Ovary (tissue), 9 donors: ENCODE data around the gene TTC39A. TPM values are rescaled to one million over a fixed set of nuclear protein-coding genes. Genes with fewer than 3 reads are reported as not detected.
"Not testable (repeated sequence)": the region's sequence is repeated elsewhere in the genome, so short reads cannot be mapped to it uniquely, and the experiment has no call there.

Experiments
- DNase-seq, 5 donors: peaks; one replicate each; pipeline ENCODE4 v3.0.0-alpha.2; 2019 to 2020
- H3K27ac ChIP-seq, 2 donors: fragments of 200-600 bp; one replicate each; pipeline versions ENCODE4 v1.5.1 to v1.8.0; 2019 to 2022
- H3K27me3 ChIP-seq: fragments of 200-600 bp; one replicate; pipeline ENCODE4 v1.8.0; 2022
- H3K36me3 ChIP-seq: fragments of 200-600 bp; sonication (generic); one replicate; pipeline ENCODE4 v1.5.1; 2019
- H3K4me1 ChIP-seq: one replicate; pipeline ENCODE4 v1.8.1; 2013; ENCODE audit warnings: mild to moderate bottlenecking, moderate library complexity; ENCODE audit not compliant: insufficient read depth
- H3K4me3 ChIP-seq: fragments of 200-600 bp; sonication (generic); one replicate; pipeline ENCODE4 v1.5.1; 2017
- H3K9me3 ChIP-seq, 2 donors: fragments of 200-600 bp in 1 of 2; sonication (generic) in 1 of 2; one replicate each; pipeline versions ENCODE4 v1.5.1 to v1.8.1; 2013 to 2019; ENCODE audit warnings: mild to moderate bottlenecking in 1 of 2, moderate library complexity in 1 of 2
- EP300 ChIP-seq: sonication (generic); formaldehyde crosslinking; IDR thresholded peaks from one replicate; pipeline ENCODE4 v1.6.1; 2017; ENCODE audit warnings: antibody characterized with exemption
- POLR2A ChIP-seq: fragments of 450-650 bp; IDR thresholded peaks from one replicate; pipeline ENCODE4 v1.6.1; 2017; ENCODE audit warnings: antibody characterized with exemption, mild to moderate bottlenecking, moderate library complexity
- WGBS, 3 donors: extraction: QIAGEN DNeasy Blood & Tissue Kit in 1 of 3; methylation state at CpG; one replicate each; pipeline versions ENCODE4 v1.1.5 to v1.1.7; 2013 to 2017; 5-methylcytosine and 5-hydroxymethylcytosine counted together
- intact Hi-C, 4 donors: fragments of 100-400 bp; cut with DNase I; formaldehyde crosslinking; loops; one replicate each; pipeline versions ENCODE4 v1.11.0 to v1.15.1; 2022 to 2023
- polyA plus RNA-seq, 2 donors: library from polyadenylated mRNA; stranded (reverse); fragments of 200-250 nt in 1 of 2; fragments of 350-450 nt in 1 of 2; fragmentation: Illumina TruSeq in 1 of 2; extraction: RNeasy Lipid Tissue Mini Kit (QIAGEN cat#74804) in 1 of 2; gene quantifications; one replicate each; pipeline ENCODE4 v1.2.3, GENCODE V29; 2013 to 2014
- total RNA-seq, 7 donors: library from RNA; depleted of rRNA in 2 of 7; stranded (reverse); fragments of >200 nt in 2 of 7; fragmentation: NEBNext Ultra II Directional in 3 of 7; extraction: Animal tissue kit (Norgen Biotek cat#: 25700) in 3 of 7; gene quantifications; one replicate each; pipeline versions ENCODE4 v1.1.0 to v1.2.4, GENCODE V29; 2016 to 2023
- TF ChIP-seq, protein P1 (sequence below), 3 donors: fragments of 450-650 bp in 2 of 3; fragments of 200-600 bp in 1 of 3; IDR thresholded peaks; one replicate each; pipeline versions ENCODE4 v1.5.1 to v1.8.0; 2016 to 2022; ENCODE audit warnings: antibody characterized with exemption in 3 of 3, mild to moderate bottlenecking in 1 of 3
- donor health status: DM: no; HTN: no; CAD: no; lungs with moderate emphysema.
- donor health status: DM: no; HTN: no; CAD: no.
- donor health status: Bipolar disorder and iron deficiency.
- donor health status: DM: yes; HTN: yes; CAD: no.
- donor health status: DM: no; HTN: no; CAD: no.
- donor health status: DM: yes; HTN: yes; CAD: no.

Gene TTC39A
- total and polyA plus RNA-seq, 9 donors: 0.28 to 10.7 (median 0.62) TPM

DNA sequence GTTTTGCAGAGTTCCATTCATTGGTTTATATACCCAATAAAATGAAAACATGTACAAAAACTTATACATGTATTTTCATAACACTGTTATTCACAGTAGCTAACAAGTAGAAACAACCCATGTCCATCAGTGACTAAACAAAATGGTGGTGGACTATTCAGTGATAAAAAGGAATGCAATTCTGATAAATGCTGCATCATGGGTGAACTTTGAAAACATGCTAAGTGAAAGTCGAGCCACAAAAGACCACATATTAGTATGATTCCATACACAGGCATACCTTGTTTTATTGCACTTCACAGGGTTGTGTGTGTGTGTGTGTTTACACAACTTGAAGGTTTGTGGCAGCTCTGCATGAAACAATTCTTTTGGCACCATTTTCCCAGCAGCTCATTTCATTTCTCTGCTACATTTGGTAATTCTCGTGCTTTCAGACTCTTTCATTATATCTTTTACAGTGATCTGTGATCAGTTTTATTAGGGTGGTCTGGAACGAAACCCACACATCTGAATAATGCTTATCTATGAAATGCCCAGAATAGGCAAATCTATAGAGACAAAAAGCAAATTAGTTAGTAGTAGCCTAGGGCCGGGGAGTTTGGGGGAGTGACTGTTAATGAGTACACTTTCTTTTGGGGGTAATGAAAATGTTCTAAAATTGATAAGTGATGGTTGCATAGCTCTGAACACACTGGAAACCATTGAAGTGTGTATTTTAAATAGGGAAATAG is 67.0 kb downstream of the TTC39A start:
- H3K4me1 ChIP-seq: peaks cover 11% of the 10 kb centered on the region
- TF ChIP-seq, protein P1, sequence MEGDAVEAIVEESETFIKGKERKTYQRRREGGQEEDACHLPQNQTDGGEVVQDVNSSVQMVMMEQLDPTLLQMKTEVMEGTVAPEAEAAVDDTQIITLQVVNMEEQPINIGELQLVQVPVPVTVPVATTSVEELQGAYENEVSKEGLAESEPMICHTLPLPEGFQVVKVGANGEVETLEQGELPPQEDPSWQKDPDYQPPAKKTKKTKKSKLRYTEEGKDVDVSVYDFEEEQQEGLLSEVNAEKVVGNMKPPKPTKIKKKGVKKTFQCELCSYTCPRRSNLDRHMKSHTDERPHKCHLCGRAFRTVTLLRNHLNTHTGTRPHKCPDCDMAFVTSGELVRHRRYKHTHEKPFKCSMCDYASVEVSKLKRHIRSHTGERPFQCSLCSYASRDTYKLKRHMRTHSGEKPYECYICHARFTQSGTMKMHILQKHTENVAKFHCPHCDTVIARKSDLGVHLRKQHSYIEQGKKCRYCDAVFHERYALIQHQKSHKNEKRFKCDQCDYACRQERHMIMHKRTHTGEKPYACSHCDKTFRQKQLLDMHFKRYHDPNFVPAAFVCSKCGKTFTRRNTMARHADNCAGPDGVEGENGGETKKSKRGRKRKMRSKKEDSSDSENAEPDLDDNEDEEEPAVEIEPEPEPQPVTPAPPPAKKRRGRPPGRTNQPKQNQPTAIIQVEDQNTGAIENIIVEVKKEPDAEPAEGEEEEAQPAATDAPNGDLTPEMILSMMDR (IDR thresholded peaks at IDR 0.05): no peak
- TF ChIP-seq EP300 (no peak), POLR2A (no peak)
- intact Hi-C loops: no loop called here
- H3K27me3 ChIP-seq: no peaks in the 10 kb centered on the region
- no peaks in the 10 kb centered on the region for H3K36me3 ChIP-seq
- H3K9me3 ChIP-seq: no peaks in the 10 kb centered on the region
- H3K4me3 ChIP-seq: no peak overlapping the region
- DNase-seq: no peak
- H3K27ac ChIP-seq: no peak overlapping the region
- 82 to 90% (median 84%) methylated on average over 4 of the region's 4 CpGs for WGBS, 3 donors

DNA sequence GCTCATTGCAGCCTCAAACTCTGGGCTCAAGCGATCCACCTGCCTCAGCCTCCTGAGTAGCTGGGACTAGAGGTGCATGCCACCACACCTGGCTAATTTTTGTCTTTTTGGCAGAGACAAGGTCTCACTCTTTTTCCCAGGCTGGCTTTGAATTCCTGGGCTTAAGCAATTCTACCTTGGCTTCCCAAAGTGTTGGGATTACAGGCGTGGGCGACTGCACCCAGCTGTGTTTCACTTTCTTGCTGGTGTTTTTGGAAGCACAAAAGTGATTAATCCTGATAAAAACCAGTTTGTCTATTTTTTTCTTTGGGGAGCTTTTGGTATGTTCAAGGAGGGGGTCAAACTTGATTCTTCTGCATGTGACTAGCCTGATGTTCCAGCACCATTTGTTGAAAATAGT is 75.0 kb downstream of the TTC39A start:
- Histone ChIP-seq H3K27ac (no peak overlapping the region), H3K27me3 (no peaks in the 10 kb centered on the region), H3K9me3 (no peaks in the 10 kb centered on the region), H3K4me1 (peaks cover 12% of the 10 kb centered on the region), H3K4me3 (no peak overlapping the region), H3K36me3 (no peaks in the 10 kb centered on the region)
- no peak for DNase-seq
- WGBS, 3 donors: 39 to 43% (median 42%) methylated on average over 3 of the region's 3 CpGs
- no peak for TF ChIP-seq POLR2A
- TF ChIP-seq, protein P1 (IDR thresholded peaks at IDR 0.05): no peak
- TF ChIP-seq EP300: no peak
- intact Hi-C loops: no loop called here

DNA sequence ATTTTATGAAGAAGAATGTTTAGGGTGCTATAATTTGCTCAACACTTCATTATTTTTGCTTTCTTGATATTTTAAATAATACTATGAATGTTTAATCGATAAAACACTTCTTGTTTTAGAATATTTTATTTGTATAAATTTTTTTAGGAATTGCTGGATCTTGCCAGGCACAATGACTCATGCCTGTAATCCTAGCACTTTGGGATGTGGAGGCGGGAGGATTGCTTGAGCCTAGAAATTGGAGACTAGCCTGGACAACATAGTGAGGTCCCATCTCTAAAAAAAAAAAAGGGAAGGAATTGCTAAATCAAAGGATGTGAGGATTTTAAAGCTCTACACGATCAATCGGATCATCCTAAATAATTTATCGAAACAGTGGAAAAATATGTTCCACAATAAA is 76.7 kb downstream of the TTC39A start:
- no peaks in the 10 kb centered on the region for H3K9me3 ChIP-seq
- no peak for DNase-seq
- H3K4me1 ChIP-seq: peaks cover 9% of the 10 kb centered on the region
- no peak overlapping the region for H3K27ac ChIP-seq
- TF ChIP-seq, protein P1 (IDR thresholded peaks at IDR 0.05): no peak
- TF ChIP-seq POLR2A (no peak), EP300 (no peak)
- intact Hi-C loops: no loop called here
- no peaks in the 10 kb centered on the region for H3K27me3 ChIP-seq
- WGBS, 3 donors: 62 to 73% (median 67%) methylated on average over 5 of the region's 5 CpGs
- no peak overlapping the region for H3K4me3 ChIP-seq
- H3K36me3 ChIP-seq: no peaks in the 10 kb centered on the region

DNA sequence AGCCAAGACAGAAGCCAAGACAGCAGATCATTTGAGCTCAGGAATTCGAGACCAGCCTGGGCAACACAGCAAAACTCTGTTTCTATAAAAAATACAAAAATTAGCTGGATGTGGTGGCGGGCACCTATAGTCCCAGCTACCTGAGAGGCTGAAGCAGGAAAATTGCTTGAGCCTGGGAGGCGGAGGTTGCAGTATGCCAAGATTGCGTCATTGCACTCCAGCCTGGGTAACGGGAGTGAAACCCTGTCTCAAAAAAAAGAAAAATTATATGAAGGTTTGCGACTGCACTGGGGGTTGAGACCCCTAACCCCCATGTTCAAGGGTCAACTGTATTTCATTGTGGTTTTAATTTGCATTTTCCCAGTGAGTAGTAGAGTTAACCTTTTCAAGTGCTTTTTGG is 78.0 kb downstream of the TTC39A start:
- no peak overlapping the region for H3K27ac ChIP-seq
- H3K9me3 ChIP-seq: no peaks in the 10 kb centered on the region
- intact Hi-C loops: no loop called here
- no peak for DNase-seq
- WGBS, 3 donors: 96% methylated on average over 6 of the region's 6 CpGs
- H3K4me1 ChIP-seq: peaks cover 6% of the 10 kb centered on the region
- no peaks in the 10 kb centered on the region for H3K27me3 ChIP-seq
- TF ChIP-seq POLR2A: no peak
- TF ChIP-seq EP300: no peak
- TF ChIP-seq, protein P1 (IDR thresholded peaks at IDR 0.05): no peak
- no peaks in the 10 kb centered on the region for H3K36me3 ChIP-seq
- H3K4me3 ChIP-seq: no peak overlapping the region

DNA sequence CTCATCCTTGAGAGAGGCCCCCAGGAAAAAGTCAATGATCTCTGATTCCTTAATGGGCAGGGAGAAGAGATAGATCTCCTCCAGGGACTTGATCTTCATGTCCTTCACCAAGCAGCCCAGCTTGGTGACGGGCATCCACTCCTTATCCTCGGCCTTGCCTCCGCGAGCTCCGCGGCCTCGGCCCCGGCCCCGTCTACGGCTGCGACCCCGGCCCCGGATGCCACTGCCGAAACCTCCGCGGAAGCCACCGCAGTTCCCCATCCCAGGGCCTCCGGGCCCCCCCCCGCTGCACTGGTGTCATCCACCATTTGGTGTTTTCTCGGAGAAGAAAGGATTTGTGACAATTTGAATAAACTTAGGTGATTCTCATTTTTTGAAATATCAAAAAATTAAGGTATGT is 79.2 kb downstream of the TTC39A start:
- H3K36me3 ChIP-seq, H3K4me1 ChIP-seq, H3K27ac ChIP-seq, H3K4me3 ChIP-seq, H3K9me3 ChIP-seq, intact Hi-C loops, H3K27me3 ChIP-seq, DNase-seq: not testable (repeated sequence)
- WGBS, 3 donors: 98 to 99% (median 98%) methylated on average over 20 of the region's 20 CpGs

DNA sequence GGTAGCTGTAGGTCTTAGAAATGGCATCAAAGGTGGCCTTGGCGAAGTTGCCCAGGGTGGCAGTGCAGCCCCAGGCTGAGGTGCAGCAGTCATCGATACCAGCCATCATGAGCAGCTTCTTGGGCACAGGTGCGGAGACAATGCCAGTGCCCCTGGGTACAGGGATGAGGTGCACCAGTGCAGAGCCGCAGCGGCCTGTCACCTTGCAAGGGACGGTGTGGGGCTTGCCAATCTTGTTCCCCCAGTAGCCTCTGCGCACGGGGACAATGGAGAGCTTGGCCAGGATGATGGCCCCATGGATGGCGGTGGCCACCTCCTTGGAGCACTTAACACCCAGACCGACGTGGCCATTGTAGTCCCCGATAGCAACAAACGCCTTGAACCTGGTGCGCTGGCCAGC is 79.6 kb downstream of the TTC39A start:
- 98 to 99% (median 98%) methylated on average over 14 of the region's 14 CpGs for WGBS, 3 donors

More for the DNA sequence above, 79.6 kb downstream of the TTC39A start:
- DNase-seq, H3K4me1 ChIP-seq, H3K4me3 ChIP-seq, intact Hi-C loops, H3K36me3 ChIP-seq, H3K27ac ChIP-seq, H3K27me3 ChIP-seq, H3K9me3 ChIP-seq: not testable (repeated sequence)
